GM12864 (cell line): ENCODE measurements around the gene FAM107B.

Experiments
- DNase-seq: peaks from one replicate; pipeline ENCODE4 v3.0.0-alpha.2; 2011; ENCODE audit warnings: low read depth
- H3K4me3 ChIP-seq: 2 replicates; pipeline ENCODE4 v1.5.1; 2011; ENCODE audit warnings: mild to moderate bottlenecking, low read depth, low read length, control low read depth
- TF ChIP-seq, protein P1 (sequence below): IDR thresholded peaks from 2 replicates; pipeline ENCODE4 v1.5.1; 2011; ENCODE audit warnings: low read depth, mild to moderate bottlenecking, moderate library complexity, low read length, control low read depth, inconsistent platforms; ENCODE audit errors: missing control alignments

FAM107B gene

DNA sequence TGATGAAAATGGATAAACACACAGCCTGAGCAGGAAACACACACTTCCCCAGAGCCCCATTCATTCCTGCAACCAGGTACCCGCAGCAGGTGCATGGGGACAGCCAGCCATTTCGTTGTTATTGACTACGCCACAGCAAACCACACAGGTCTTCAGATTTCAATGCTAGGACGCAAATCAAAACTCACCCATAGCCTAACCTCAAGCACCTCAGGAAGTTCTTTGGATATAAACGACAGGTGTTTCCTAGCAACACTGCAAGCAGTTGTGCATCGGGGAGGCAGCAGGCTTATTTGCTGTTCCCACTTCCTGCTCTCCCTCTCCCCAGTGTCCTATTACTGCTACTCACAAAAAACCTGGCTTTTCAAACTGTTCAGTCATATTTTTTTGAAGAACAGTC, 267.5 kb downstream of the FAM107B start:
- peak; percentile 37 for DNase-seq
- TF ChIP-seq, protein P1, sequence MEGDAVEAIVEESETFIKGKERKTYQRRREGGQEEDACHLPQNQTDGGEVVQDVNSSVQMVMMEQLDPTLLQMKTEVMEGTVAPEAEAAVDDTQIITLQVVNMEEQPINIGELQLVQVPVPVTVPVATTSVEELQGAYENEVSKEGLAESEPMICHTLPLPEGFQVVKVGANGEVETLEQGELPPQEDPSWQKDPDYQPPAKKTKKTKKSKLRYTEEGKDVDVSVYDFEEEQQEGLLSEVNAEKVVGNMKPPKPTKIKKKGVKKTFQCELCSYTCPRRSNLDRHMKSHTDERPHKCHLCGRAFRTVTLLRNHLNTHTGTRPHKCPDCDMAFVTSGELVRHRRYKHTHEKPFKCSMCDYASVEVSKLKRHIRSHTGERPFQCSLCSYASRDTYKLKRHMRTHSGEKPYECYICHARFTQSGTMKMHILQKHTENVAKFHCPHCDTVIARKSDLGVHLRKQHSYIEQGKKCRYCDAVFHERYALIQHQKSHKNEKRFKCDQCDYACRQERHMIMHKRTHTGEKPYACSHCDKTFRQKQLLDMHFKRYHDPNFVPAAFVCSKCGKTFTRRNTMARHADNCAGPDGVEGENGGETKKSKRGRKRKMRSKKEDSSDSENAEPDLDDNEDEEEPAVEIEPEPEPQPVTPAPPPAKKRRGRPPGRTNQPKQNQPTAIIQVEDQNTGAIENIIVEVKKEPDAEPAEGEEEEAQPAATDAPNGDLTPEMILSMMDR: no peak
- H3K4me3 ChIP-seq: no peak overlapping the region

DNA sequence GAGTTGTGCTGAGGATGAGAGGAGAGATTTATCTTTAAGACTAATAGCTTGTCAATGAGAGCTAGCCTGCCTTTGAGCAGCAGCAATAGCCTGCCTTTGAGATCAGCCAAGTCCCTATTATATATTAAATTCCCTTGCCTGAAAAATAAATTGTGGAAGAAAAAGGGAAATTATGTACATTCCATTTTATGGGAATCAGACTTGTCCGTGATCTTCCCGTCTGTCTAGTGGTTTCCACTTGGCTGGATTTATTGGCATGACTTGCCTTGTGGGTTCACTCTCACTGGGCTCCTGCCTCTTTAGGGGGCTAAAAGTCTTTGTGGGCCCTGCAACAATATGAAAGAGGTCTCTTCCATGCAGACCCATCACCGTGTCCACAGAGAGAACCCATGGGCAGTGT, 272.3 kb downstream of the FAM107B start:
- DNase-seq: no peak
- TF ChIP-seq, protein P1: no peak

DNA sequence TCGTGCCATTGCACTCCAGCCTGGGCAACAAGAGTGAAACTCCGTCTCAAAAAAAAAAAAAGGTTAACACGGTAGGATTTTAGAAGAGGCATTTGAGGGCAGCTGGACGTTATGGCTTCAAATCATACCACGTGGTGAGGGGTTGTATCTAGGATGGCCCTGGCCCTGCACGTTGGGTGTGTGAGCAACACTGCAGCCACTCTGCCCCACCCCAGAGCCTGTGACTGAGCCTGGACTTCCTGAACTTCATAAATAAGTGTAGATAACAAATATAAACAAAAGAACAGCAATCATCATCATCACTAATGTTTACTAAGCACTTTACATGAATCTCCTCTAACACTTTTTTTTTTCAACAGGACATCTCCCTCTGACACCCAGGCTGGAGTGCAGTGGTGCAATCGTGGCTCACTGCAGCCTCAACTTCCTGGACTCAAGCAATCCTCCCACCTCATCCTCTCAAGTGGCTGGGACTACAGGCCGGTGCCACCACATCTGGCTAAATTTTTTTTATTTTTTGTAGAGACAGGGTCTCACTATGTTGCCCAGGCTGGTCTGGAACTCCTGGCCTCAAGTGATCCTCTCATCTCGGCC, 274.4 kb downstream of the FAM107B start:
- TF ChIP-seq, protein P1: no peak
- H3K4me3 ChIP-seq: no peak overlapping the region
- DNase-seq: no peak

More for the DNA sequence above, 272.3 kb downstream of the FAM107B start:
- no peak overlapping the region for H3K4me3 ChIP-seq

DNA sequence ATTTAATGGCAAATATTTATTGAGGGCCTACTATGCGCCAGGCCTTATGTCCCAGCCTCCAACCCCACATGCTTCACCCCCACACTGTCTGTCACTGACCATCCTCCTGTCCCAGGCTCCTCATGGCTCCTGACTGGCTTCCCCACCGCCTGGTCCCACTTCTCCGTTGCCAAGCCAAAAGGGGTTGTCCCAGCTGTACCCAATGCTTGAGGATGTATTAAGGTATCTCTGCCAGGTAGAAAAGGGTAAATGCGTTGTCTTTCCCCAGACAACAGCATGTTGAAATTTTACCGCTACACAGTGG, 275.1 kb downstream of the FAM107B start:
- no peak for DNase-seq
- TF ChIP-seq, protein P1: no peak
- H3K4me3 ChIP-seq: no peak overlapping the region

DNA sequence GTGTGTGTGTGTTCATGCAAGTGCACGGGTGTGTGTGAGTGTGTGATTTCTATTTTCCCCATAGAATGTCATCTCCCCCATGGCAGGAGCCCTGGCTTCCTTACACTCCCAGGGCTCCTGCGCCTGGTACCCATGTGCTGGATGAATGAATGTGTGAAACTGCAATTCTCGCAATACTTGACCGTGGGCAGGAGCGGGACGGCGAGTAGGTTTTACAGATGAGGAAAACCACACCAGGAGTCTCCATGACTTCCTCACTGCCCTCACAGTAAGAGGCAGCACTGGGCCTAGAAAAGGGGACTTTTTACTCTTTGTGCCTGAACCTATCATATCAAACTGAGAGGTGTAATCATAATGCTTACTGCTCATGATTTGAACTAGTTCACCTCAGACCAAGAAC, 276.4 kb downstream of the FAM107B start:
- no peak overlapping the region for H3K4me3 ChIP-seq
- DNase-seq: no peak
- TF ChIP-seq, protein P1: no peak

DNA sequence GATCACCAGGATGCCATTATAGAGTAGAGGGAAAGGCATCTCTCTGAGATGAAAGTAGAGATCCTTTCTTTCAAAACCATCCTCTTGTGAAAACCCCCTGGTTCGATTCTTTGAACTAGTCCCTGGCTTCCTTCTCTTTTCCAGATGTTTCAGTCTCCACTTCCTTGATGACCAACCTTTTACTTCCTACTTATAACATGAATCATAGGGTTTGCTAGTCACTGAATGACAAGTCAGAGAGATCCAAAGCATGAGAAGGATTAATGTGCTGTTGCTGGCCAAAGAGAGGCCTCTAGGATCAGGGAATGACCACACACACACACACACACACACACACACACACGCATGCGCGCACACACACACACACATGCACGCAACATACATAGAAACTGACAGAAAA, 282.9 kb downstream of the FAM107B start:
- no peak for DNase-seq
- TF ChIP-seq, protein P1: no peak
- no peak overlapping the region for H3K4me3 ChIP-seq

DNA sequence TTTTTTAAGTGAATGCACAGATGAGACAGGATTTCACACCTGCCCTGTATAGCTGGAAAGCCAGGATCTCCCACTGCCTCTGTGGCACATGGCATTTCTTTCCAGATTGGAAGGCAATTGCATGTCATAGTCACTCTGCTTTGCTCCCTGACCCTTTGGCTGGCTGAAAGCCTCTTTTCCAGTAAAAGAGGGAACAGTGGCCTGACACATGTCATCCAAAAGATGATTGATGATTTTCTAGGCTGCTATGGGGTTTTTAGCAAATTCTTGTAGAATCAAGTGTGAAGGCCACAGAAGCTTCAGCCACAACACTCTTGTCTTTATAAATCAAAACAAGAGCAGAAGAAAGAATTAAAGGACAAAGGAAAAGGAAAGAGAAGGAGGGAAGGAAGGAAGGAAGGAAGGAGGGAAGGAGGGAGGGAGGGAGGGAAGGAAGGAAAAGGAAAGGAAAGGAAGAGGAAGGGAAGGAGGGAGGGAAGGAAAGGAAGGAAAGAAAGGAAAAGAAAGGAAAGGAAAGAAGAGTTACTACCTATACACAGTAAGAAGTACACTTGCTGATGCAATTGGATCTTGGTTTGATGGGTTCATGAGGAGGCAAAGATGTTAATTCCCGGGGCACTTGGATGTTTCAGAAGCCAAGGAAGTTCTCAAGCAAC, 285.0 kb downstream of the FAM107B start:
- no peak for DNase-seq
- H3K4me3 ChIP-seq: no peak overlapping the region
- TF ChIP-seq, protein P1: no peak
